ENCODE data around the gene TMC5.

- TF ChIP-seq CTCF (IDR thresholded peaks at IDR 0.05; ENCODE audit: low read depth, low read length, missing input control) = peak; percentile 1
- TF ChIP-seq, protein P1, sequence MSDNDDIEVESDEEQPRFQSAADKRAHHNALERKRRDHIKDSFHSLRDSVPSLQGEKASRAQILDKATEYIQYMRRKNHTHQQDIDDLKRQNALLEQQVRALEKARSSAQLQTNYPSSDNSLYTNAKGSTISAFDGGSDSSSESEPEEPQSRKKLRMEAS (IDR thresholded peaks at IDR 0.05) = no peak
- TF ChIP-seq FOXA1 (IDR thresholded peaks at IDR 0.05) = no peak
- TF ChIP-seq HNF4G (IDR thresholded peaks at IDR 0.05) = no peak
Observed at GRCh38 chr16:19521471-19522396, 104.1 kb downstream of the TMC5 start, which contains the start of gene GDE1.

Measured in liver (tissue), 3 donors.